ENCODE results near the gene PEAK1.

- TF ChIP-seq CTCF (conservative IDR thresholded peaks at IDR 0.05; ENCODE audit: low read depth, low read length) (no peak), EZH2 (IDR thresholded peaks at IDR 0.05; ENCODE audit: borderline replicate concordance, low read depth, low read length, poor library complexity, severe bottlenecking) (no peak)
These were observed 362.2 kb downstream of the PEAK1 start for GRCh38 chr15:77057685-77058084.
